GM18498 (cell line): Measurements from ENCODE around the gene POU6F1.
"Not testable (repeated sequence)": the region's sequence is repeated elsewhere in the genome, so short reads cannot be mapped to it uniquely, and the experiment has no call there.

Experiments
- ATAC-seq: cut with Tn5 transposase; IDR thresholded peaks from one replicate; pipeline ENCODE4 v1.9.1; 2021; ENCODE audit warnings: mild to moderate bottlenecking, moderate library complexity; ENCODE audit not compliant: unreplicated experiment

POU6F1 gene

GRCh38 chr12:51229116-51229809 is 11.4 kb upstream of the POU6F1 start:
- ATAC-seq, result no peak

GRCh38 chr12:51227962-51228361 is 10.1 kb upstream of the POU6F1 start:
- no peak for ATAC-seq

DNA sequence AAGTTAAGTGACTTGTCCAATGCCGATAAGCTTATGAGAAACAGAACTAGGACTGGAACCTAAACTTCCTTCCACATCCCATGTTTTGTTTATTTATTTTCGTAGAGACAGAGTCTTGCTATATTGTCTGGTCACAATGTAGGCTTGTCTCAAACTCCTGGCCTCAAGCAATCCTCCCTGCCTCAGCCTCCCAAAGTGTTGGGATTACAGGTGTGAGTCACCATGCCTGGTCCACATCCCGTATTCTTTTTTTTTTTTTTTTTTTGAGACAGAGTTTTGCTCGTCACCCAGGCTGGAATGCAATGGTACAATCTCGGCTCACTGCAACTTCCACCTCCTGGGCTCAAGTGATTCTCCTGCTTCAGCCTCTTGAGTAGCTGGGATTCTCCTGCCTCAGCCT is 9.2 kb upstream of the POU6F1 start:
- not testable (repeated sequence) for ATAC-seq

DNA sequence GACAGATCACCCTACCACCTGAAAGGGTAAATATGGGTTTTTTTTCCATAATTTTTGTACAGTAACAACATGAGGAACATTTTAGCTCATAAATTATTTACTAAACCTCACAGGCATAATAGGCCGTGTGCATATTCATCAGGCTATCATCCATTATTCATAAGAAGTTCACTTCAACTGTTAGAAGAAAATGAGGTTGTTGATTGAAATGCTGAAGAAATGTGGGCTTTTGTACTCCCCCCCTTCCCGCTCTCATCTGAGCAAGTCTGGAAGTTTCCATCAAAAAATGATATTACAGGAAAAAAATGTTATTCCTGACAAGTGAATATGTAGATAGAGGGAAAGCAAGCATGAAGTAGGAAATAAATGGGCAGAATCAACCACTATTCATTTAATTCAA is 7.9 kb upstream of the POU6F1 start:
- ATAC-seq, result no peak

- no peak for ATAC-seq
These were observed 7.4 kb upstream of the POU6F1 start for GRCh38 chr12:51225234-51225633.

DNA sequence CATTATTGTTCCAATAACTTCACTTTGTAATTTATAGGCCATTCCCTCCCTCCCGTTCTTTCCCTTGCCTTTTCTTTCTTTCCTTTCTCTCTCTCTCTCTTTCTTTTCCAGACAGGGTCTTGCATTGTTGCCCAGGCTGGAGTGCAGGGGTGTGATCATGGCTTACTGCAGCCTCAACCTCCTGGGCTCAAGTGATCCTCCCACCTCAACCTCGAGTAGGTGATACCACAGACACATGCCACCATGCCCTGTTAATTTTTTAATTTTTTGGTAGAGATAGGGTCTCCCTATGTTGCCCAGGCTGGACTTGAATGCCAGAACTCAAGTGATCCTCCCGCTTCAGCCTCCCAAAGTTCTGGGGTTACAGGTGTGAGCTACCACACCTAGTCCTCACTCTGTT is 6.8 kb upstream of the POU6F1 start:
- no peak for ATAC-seq

GRCh38 chr12:51222461-51222860 is 4.6 kb upstream of the POU6F1 start:
- no peak for ATAC-seq

DNA sequence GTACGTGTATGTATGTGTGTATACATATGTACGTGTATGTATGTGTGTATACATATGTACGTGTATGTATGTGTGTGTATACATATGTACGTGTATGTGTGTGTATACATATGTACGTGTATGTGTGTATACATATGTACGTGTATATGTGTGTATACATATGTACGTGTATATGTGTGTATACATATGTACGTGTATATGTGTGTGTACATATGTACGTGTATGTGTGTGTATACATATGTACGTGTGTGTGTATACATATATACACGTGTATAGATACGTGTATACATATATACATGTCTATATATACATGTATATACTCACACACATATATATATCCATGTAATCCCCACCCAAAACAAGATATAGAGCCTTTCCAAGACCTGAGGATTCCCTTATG is 2.0 kb upstream of the POU6F1 start:
- ATAC-seq, result not testable (repeated sequence)

DNA sequence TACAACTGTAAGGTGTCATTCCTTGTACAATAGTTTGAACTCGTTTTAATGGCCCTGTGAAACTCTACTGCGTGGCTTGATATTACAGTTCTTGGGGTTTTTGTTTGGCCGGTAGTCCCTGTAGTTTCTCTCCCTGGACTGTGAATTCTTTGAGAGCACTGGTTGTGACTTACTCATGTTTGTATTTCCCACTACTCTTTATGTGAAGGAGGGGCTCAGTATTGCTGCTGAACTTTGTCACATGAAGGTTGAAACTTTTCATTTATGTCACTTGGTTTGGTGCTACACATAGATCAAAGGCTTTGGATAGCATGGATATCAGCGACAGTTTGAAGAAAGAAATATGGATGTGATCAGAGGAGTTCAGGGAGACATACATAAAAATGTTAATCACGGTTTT is 1.5 kb upstream of the POU6F1 start:
- ATAC-seq, result no peak

GRCh38 chr12:51218607-51219161 is 822 bp upstream of the POU6F1 start:
- ATAC-seq, result no peak

DNA sequence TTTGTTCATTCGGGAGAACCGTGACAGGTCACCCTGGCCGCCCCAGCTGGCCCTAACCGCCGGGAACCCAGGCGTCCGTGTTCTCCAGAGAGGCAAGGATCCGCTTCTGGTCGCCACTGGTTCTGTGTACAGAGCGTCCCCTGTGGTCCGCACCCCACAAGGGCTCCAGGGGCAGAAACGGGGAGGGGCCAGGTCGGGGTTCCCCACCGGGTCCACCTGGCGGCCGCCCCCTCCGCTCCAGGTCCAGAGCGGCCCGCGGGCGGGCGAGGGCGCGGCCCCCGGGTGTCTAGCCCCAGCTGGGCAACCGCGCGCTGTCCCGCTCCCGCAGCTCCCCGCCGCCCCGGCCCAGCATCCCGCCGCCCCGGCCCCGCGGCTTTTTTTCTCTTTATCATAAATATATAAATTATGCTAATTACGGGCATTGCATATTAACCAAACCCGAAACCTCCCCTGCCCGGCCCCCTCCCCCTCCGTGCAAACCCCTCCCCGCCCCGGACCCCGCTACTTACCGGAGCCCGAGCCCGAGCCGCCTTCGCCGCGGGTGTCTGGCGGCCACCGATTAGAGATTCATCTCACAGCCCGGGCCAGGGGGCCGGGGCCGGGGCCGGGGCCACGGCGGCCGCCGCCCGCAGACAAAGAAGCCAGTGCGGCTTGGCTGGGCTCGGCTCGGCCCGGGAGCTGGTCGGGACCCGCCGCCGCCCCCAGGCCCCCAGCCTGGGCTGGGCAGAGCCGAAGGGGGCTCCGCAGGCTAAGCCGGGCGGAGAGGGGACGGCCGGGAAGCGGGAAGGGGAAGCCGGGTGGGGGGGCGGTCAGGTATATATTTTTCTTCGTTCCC is 512 bp downstream of the POU6F1 start:
- ATAC-seq, result peak; percentile 56

DNA sequence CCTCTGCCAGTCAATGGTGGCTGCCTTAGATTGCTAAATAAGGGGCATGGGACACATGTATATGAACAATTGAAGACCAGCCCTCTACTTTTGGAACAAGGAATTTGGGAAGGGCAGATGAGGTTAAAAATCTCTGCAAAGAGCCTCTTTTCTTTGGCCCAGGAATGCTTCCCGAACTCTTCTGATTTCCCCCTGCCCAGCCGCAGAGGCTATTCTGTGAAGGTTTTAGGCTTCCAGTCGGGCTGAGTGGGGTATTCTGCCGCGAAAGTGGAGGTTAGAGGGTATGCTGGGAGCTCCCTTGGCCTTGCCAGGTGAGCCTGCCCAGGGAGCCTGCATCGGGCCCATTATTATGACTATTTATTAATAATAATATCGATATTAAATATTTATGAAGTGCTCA is 1.2 kb downstream of the POU6F1 start:
- no peak for ATAC-seq

- ATAC-seq, result no peak
These were observed 3.0 kb downstream of the POU6F1 start for GRCh38 chr12:51214895-51215294.

DNA sequence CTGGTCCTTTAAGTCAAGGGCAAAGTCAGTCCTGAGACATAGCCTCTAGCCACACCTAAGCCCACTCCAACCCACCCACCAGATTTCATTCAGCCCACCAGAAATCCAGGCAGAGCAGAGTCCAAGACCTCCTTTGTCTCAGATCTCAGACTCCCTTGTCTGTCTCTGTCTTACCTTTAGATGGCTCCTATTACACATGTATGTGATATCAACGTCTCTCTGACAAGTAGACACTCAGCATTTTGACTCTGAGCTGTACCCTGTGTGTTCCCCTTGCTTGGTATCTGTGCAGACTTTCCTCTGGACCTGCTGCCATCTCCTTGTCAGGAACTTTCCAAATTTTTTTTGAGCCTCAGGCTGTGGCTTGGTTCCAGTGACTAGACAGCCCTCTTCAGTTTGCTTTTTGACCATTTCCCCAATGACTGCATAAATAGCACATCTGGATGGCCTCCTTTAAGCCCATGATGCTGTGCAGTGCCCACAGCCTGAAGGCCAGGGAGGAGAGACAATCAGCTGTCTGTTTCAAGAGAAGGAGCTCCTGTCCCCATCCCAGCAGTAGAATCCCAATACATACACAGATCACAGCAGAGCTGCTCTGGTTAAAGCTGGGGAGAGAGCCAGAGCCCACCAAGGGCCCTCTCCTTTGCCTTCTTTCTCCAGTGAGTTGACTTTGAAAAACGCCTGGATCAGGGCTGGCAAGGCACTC is 7.0 kb downstream of the POU6F1 start:
- no peak for ATAC-seq

GRCh38 chr12:51209259-51209658 is 8.6 kb downstream of the POU6F1 start:
- no peak for ATAC-seq

GRCh38 chr12:51208016-51208660 is 9.7 kb downstream of the POU6F1 start:
- no peak for ATAC-seq

GRCh38 chr12:51205350-51205749 is 12.5 kb downstream of the POU6F1 start:
- ATAC-seq, result no peak

DNA sequence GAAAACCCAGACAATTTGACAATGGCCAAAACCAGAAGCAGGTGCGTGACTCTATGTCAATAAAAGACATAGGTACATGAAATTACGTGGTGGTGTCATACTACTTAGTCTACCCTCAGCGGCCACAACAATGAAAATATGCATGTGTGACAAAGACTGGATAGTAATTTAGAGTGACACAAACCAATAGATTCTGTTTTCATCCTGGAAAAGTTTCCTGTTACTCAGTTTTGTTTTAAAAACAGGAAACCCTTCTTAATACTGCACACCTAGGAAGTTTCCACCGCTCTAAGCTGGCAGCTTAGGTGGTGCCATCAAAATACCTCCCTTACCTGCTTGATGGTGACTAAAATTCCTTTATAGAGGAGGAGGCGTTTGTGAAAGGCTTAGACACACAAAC is 15.1 kb downstream of the POU6F1 start:
- ATAC-seq, result no peak

DNA sequence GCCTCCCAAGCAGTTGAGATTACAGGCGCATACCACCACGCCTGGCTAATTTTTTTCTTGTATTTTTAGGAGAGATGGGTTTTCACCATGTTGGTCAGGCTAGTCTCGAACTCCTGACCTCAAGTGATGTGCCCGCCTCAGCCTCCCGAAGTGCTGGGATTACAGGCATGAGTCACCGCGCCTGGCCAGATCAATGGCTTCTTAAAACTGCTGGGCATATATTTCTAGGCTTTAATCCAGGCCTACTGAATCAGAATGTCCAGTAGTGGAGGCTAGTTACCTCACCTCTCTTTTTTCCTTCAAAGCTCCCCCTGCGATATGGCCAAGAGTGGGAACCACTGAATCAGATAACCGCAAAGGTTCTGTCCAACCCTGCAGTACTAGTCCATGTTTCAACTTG is 17.1 kb downstream of the POU6F1 start:
- ATAC-seq, result no peak

- no peak for ATAC-seq
These were observed 17.7 kb downstream of the POU6F1 start for GRCh38 chr12:51200156-51200555.

- no peak for ATAC-seq
These were observed 18.4 kb downstream of the POU6F1 start for GRCh38 chr12:51199366-51199945.
